Measurements from ENCODE around the gene HECW1.
"Not testable (repeated sequence)": the region's sequence is repeated elsewhere in the genome, so short reads cannot be mapped to it uniquely, and the experiment has no call there.

Gene HECW1

DNA sequence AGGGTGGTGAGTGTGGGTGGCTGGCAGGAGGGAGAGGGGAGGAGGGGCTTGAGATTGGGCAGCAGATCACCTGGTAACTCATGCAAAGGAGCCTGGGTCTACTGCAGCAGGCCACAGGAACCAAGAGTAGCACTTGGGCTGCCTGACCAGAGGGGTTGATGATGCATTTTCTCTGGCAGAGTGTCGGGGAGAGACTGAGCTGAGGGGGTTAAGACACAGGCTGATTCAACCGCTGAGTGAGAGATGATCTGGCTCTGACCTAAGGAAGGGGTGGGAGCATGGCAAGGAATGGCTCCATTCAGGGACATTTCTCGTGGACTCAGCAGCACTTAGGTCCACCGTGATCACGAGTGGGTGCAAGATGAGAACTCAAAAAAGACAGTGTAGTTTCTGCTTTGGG is 355.0 kb downstream of the HECW1 start:
- no peak for DNase-seq (ENCODE audit: low read depth in 2 of 2)

DNA sequence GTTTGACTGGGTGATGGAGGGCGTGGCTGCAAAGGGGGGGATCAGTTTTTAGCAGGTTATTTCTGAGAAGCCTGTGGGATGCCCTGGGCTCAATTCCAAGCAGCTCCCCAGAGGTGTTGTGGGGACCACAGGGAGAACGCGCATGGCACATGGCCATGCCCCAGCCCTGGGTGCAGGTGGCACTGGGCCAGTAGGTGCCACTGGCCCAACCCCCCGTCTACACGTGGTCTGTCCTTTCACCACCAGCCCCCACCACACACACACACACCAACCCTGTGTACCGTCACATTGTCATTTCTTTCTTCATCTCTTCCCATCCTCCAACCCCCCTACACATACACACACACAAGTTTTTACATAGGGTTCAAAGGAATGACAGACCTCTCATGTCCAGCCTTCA is 355.4 kb downstream of the HECW1 start:
- DNase-seq (ENCODE audit: low read depth in 2 of 2), result no peak

DNA sequence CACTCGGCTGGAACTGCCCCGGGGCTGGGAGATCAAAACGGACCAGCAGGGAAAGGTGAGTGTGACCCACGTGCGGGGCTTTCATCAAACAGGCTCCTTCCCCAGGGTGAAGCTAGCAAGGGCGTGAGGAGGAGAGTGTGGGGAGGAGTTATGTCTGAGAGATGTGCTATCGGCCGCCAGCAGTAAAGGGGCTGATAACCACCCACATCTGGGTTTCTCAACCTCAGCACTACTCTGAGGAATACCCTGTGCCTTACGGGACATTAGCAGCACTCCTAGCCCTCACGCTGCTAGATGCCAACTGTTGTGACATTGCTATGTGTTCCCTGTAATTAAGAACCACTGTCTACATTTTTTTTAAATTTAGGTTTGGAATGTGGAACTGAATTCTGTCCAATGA is 356.6 kb downstream of the HECW1 start:
- DNase-seq (ENCODE audit: low read depth in 2 of 2), result no peak

DNA sequence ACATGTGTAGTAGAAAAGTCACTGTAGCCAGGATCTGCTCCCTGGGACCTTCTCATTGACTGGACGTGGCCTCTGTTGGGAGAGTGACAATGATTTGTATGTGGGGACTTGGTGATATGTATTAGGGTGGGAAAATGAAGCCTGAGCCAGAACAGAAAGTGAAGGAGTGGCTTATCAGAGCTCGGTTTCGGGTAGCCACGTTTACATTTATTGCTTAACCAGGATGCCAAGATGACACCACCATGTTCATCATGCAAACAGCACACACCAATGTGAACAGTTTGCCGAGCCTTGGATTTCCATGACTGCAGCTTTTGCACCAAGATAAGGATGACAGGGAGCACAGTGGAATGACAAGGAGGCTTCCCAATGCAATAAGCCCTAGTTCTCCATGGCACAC is 357.7 kb downstream of the HECW1 start:
- DNase-seq (ENCODE audit: low read depth in 2 of 2), result no peak

DNA sequence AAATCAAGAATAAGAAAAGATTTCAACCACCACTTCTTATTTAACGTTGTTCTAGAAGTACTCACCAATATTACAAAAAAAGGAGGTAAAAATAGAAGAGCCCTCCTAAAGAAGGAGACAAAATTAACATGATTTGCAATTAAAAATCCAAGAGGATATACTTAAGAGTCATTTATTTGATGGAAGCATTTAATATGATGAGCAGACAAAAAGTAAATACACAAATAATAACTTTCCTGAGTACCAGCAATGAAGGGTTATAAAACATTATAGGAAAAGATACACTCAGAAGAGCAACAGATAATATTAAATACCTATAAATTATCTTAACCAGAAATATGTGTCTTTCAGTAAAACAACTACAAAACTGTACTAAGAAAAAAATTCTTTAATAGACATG is 363.5 kb downstream of the HECW1 start:
- no peak for DNase-seq (ENCODE audit: low read depth in 2 of 2)

DNA sequence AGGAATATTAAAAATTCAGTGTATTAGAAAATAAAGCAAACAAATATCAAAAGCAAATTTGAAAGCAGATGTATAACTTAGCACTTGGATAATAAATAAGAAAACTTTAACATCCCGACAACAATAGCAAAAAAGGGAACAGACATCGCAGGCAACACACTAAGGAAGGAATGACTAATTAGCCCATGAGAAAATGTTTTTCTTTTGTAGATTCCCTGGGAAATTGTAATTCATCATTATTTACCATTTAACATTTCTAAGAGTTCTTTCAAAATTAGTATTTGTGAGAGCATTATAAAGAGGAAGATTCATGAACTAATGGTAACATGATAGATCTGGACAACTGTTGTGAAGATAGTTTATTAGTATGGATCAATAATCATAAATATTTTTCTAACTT is 364.4 kb downstream of the HECW1 start:
- DNase-seq (ENCODE audit: low read depth in 2 of 2), result no peak

DNA sequence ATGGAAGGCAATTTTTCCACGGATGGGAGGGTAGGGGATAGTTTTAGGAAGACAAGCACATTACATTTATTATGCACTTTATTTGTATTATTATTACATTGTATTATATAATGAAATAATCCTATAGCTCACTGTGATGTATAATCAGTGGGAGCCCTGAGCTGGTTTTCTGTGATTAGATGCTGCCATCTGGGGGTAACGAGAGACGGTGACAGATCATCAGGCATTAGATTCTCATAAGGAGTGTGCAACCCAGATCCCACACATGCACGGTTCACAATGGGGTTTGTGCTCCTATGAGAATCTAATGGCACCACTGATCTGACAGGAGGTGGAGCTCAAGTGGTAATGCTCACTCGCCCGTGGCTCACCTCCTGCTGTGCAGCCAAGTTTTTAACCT is 366.6 kb downstream of the HECW1 start:
- DNase-seq (ENCODE audit: low read depth in 2 of 2), result no peak

DNA sequence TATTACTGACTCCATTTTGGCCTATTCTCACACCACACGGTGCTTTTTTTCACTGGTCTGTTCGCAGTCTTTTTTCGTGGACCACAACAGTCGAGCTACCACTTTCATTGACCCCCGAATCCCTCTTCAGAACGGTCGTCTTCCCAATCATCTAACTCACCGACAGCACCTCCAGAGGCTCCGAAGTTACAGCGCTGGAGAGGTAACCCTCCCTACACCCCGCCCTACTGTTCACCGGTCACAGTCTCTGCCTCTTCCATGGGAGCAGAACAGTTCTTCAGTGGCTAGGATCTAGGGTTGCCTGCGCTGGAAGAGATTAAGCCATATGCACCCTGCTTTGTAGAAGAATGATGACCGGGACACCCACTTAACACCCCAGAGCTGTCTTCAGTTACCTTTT is 367.1 kb downstream of the HECW1 start:
- no peak for DNase-seq (ENCODE audit: low read depth in 2 of 2)

DNA sequence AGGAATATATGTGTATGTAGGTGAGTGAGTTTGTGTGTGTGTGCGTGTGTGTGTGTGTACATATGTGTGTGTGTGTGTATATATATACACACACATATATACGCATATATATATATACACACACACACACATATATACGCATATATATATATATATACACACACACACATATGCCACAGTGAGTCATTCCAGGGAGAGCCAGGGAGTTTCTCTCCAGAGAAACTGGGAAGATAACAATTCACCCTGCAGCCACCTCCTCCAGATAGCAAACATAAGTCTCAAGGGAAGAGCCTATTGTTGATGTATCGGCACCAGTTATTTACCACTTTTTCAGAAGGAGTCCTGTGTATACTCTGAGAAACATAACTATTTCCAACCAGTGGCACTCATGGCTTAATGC is 368.1 kb downstream of the HECW1 start:
- no peak for DNase-seq (ENCODE audit: low read depth in 2 of 2)

DNA sequence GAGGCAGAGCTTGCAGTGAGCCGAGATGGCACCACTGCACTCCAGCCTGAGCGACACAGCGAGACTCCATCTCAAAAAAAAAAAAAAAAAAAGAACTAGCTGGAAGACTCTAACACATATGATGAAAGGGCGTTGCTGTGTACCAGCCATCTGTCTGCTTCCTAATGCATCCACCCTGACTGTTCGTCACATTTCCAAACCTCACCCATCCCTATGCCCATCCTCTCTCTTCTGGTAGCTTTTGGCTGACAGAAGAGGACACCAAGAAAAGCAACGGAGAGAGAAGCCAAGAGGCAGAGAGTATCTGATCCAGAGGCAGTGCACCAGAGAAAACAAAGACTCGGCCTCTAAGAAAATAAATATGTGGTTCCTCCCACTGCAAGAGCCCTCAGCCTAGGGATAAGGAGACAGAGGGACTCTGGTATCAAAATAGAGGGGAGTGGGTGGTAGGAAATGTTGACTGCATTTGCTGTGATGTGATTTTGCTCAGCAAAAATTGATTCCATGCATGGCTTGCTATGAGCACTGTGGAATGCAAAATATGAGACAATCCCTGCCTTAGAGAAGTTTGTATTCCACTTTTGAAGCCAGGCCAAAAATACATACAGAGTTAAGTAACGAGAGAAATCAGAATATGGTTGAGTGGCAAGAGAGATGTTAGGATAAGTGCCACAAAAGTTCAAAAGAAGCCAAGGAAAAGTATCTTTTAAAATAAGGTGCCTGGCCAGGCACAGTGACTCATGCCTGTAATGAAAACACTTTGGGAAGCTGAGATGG is 369.6 kb downstream of the HECW1 start:
- no peak for DNase-seq (ENCODE audit: low read depth in 2 of 2)

DNA sequence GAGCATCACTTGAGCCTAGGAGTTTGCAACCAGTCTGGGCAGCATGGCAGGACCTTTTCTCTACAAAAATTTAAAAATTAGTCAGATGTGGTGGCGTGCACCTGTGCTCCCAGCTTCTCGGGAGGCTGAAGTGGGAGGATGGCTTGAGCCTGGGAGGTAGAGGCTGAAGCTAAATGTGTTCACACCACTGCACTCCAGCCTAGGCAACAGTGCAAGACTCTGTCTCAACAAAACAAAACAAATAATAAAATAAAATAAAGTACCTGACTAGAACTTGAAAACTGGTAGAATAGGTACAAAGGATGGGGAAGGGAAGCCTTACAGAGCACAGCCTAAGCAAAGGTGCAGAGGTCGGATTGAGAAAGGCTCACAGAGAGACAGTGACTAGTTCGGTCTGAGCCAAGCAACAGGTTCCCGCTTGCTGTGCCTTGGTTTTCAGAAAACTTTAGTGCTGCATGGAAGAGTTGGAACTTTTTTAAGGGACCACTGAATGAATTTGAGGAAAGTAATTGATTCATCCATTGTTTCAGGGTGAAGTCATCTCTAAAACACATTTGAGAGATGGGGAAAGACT is 370.3 kb downstream of the HECW1 start:
- DNase-seq (ENCODE audit: low read depth in 2 of 2), result no peak

DNA sequence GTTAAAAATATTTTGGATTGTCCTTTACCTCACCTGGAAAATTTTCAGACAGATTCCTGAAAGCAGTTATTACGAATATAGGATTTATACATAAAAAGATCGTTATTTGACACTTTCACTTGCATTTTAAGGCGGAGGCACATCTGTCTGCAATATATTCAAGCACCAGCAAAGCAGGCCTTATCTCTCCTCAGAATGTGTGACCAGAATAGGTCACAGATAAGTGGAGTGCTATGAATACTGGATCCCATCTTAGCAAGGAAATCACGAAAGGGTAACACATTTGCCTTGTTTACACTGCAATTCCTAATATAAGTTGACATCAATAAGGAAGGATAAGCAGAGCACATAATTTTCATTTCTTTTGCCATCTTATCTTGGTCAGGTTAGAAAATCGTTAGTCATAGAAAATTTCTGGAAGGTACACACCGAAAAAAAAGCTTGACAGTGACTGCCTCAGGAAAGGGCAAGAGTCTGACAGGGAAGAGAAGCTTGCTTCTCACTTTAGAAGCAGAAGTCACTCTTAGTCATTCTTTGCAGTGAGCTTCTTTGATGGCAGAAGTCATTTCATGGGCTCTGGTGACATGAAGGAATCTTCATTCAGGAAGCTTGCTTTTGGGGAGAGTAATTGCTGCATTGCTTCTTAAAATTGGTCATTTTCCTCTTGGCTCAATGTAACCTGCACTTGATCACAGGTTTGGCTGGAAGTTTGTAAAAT is 372.4 kb downstream of the HECW1 start:
- no peak for DNase-seq (ENCODE audit: low read depth in 2 of 2)

DNA sequence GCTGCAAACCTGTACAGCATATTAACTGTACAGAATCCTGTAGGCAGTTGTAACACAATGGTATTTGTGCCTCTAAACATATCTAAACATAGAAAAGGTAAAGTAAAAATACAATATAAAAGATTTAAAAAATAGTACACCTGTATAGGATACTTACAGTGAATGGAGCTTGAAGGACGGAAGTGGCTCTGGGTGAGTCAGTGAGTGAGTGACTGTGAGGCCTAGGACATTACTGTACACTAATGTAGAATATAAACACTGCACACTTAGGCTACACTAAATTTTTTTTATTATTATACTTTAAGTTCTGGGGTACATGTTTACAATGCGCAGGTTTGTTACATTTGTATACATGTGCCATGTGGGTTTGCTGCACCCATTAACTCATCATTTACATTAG is 373.1 kb downstream of the HECW1 start:
- DNase-seq (ENCODE audit: low read depth in 2 of 2), result no peak

DNA sequence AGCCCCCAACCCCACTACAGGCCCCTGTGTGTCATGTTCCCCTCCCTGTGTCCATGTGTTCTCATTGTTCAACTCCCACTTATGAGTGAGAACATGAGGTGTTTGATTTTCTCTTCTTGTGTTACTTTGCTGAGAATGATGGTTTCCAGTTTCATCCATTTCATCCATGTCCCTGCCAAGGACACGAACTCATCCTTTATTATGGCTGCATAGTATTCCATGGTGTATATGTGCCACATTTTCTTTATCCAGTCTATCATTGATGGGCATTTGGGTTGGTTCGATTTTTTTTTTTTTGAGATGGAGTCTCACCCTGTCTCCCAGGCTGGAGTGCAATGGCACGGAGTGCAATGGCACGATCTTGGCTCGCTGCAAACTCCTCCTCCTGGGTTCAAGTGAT is 373.6 kb downstream of the HECW1 start:
- not testable (repeated sequence) for DNase-seq (ENCODE audit: low read depth in 2 of 2)

DNA sequence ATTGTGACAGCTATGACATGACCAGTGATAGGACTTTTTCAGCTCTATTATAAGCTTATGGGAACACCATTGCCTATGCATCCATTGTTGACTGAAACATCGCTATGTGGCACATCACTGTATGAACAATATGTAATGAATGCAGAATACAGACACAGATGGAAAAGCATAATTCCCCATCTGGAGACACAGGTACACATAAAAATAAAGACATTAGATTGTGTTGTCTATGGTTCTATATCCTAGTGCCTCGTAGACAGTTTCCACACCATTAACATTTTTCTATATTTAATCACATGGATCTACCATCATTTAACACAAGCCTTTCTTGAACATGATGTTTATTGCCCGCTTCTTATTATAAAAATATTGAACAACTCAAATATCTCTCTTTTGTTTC is 374.2 kb downstream of the HECW1 start:
- DNase-seq (ENCODE audit: low read depth in 2 of 2), result no peak

DNA sequence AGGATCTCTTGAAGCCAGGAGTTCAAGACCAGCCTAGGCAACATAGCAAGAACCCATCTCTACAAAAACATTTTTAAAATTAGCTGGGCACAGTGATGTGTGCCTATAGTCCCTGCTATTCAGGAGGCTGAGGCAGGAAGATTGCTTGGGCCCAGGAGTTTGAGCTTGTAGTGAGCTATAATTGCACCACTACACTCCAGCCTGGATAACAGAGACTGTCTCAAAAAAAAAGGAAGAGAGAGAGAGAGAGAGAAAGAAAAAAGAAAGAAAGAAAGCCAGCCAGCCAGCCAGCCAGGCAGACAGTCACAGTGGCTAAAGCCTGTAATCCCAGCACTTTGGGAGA is 375.3 kb downstream of the HECW1 start:
- no peak for DNase-seq (ENCODE audit: low read depth in 2 of 2)

DNA sequence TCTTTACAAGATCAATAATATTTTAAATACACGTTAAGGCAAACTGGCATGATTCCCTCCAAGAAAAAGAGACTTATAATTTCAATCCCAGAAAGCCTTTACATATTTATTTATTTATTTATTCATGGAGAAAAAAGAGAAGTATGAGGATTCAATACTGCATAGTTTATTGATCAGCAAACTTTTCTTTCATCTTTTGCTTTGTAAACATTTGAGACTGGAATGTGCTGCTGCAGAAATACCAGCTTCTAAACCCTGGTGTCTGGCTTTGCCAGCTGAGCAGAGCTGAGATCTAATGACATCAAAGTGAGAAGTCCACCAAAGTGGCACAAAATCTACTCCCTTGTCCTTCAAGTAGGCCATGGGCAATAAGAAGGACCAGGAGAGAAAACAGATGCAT is 376.8 kb downstream of the HECW1 start:
- DNase-seq (ENCODE audit: low read depth in 2 of 2), result no peak

DNA sequence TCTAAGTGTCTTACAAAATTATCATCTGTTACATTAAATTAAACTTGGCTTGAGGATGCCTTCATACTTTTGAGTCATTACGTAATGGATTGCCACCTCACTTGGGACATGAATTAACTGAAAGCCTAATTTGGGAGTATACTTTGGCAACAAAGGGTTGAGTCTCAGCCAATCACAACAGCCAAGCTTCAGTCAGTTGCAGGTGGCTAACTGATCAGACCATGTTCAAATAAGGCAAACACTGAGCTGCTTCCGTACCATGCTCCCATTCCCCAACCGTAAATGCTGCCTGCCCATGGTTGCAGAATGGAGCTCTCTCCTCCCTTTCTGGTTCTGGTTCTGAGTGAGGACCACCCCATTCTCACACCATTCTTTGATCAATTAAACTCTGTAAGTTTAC is 377.6 kb downstream of the HECW1 start:
- DNase-seq (ENCODE audit: low read depth in 2 of 2), result no peak

DNA sequence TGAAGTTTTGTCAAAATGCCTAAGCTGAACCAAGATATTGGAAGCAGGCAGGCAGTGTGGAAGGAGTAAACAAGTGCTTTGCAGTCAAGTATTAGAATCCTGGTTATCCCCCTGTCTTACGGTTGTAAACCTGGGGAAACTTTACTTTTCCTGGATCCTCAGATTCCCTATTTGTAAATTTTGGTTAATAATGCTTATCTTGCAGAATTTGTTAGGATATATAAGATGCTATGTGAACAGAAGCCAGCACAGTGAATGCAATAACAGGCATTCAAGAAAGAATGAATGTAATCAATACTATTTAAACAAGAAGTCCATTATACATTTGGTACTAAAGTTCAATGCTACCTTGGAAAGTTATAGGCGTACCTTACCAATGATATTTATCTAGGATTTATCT is 378.7 kb downstream of the HECW1 start:
- DNase-seq (ENCODE audit: low read depth in 2 of 2), result no peak

DNA sequence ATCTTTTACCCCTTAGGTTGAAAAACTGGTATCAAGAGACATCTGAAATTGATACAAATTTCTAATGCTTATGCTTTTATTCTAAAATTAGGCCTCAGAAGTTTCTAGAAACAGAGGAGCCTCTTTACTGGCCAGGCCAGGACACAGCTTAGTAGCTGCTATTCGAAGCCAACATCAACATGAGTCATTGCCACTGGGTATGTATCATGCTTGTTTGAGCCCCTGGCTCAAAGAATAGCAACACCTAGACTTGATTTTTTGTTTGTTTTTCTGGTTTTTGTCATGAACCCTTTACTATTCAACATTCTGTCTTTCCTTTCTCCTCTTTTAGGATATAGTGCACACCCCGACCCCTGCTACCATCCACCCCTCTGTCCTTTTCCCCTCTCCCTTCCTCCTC is 379.5 kb downstream of the HECW1 start:
- no peak for DNase-seq (ENCODE audit: low read depth in 2 of 2)

DNA sequence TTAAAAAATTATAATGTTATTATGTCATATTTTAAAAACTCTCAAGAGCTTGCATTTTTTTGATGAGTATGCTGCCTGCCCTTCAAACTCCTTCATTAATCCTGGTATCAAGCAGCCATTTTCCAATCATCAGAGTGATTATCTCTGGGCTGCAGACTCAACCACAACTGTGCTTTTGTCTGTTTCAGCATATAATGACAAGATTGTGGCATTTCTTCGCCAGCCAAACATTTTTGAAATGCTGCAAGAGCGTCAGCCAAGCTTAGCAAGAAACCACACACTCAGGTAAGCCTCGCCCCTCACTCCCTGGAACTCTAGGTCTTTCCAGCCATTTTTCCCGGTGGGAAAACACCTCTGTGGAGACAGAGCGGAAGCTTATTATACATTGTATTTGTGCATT is 380.4 kb downstream of the HECW1 start:
- DNase-seq (ENCODE audit: low read depth in 2 of 2), result no peak

DNA sequence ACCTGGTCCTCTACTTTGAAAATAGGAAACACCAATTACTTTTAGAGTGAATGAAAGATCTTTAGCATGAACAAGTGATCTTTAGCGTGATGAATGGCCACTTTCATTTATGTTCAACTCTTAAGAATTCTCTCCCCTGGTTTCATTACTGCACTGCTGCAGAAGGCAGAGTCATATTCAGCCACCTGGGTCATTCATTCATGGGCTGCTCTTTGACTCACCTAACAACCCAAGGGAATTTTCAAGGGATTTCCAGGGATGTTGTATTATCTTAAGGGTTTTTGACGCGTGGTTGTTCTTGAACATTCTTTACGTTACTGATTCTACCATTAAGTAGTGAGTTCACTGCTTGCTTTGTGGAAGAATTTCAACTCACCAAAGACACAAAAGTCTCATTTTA is 383.1 kb downstream of the HECW1 start:
- no peak for DNase-seq (ENCODE audit: low read depth in 2 of 2)

DNA sequence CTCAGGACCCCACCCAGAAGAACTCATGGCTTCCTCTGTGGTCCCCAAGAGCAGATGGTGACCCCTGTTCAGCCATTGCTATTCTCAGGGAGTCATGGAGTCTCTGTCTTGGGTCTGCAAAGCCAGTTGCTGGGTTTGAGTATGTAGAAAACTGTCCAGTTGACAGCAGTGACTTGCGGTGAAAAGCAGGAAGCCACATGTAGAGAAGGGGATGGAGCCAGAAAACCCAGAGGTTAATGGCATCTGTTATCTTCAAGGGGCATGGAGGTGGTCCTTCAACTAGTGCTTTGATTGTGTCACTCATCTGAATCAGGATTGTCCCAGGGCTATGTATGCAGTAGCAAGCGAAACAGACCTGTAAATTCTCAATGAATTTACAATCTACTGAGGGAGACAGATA is 384.1 kb downstream of the HECW1 start:
- no peak for DNase-seq (ENCODE audit: low read depth in 2 of 2)

All from activated CD4-positive, alpha-beta T cell treated with anti-CD3 and anti-CD28 coated beads for 24 hours (primary cell).